ENCODE measurements around the gene ZNF774. TPM values are rescaled to one million over a fixed set of nuclear protein-coding genes. Genes with fewer than 3 reads are reported as not detected.
A peak's percentile ranks its signal among the peaks of the same experiment; 100 is the strongest.

The ZNF774 gene
- total and polyA plus RNA-seq, 2 experiments from 2014 or later, result 0.22 to 1.6 TPM

- Histone ChIP-seq H2AFZ (0 out of 2 replicates have a peak overlapping the region, but pooled peaks have one; percentile 31), H3K27ac (peak overlapping the region; percentile 98), H4K20me1 (ENCODE audit: insufficient read depth) (no peaks in the 10 kb centered on the region), H3K4me3 (no peak overlapping the region), H3K27me3 (replicated peaks; ENCODE audit: insufficient read depth) (no peaks in the 10 kb centered on the region), H3K4me2 (ENCODE audit: unreplicated experiment) (peak overlapping the region; percentile 57), H3K4me1 (ENCODE audit: insufficient read depth) (peaks cover 39% of the 10 kb centered on the region), H3K36me3 (ENCODE audit: low read depth) (no peaks in the 10 kb centered on the region), H3F3A (ENCODE audit: insufficient read depth) (peaks cover 13% of the 10 kb centered on the region; the same call in 1 of the 2 replicates), H3K9ac (peak overlapping the region; percentile 84; the same call in 1 of the 2 replicates), H3K9me3 (ENCODE audit: low read depth) (no peaks in the 10 kb centered on the region), H3K79me2 (ENCODE audit: insufficient read depth) (no peaks in the 10 kb centered on the region), H3K9me2 (ENCODE audit: insufficient read depth) (no peaks in the 10 kb centered on the region)
- in situ Hi-C loops (cut with MboI), result no loop called here
- no peak for TF ChIP-seq EZH2phosphoT487 (IDR thresholded peaks at IDR 0.05; ENCODE audit: insufficient read depth, low read depth)
- TF ChIP-seq EZH2 (IDR thresholded peaks at IDR 0.05; ENCODE audit: insufficient read depth, poor library complexity, severe bottlenecking), result no peak
- WGBS, 2 experiments (ENCODE audit: low coverage in 1 of 2, low lambda C conversion rate in 2 of 2, missing lambda C conversion rate in 2 of 2), result 31 to 36% methylated on average over 4 of the region's 4 CpGs
- DNase-seq, result peak; percentile 77
Measured at GRCh38 chr15:90364251-90364650, 12.2 kb downstream of the ZNF774 start.

DNA sequence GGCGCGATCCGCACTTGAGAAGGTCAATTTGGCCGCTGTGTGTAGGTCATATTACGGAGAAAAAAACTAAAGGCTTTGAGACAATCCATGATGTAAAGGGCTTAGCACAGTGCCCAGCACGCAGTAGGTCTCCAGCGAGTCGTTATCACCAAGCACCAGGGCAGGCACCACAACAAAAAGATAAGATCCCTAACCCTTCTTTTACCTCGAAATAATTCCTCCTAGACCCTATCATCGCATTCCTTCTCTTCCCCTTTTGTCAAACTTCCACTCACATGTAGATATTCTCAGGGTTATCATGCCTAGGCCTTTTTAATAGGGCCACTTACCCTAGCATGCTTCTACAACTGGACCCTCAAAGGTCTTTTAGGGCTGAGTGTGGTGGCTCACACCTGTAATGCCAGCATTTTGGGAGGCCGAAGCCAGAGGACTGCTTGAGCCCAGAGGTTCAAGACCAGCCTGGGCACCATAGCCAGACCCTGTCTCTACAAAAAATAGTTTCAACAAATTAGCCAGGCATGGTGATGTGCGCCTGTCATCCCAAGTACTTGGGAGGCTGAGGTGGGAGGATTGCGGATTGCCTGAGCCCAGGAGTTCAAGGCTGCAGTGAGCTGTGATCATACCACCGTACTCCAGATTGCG lies 13.5 kb downstream of the ZNF774 start:
- no peaks in the 10 kb centered on the region for H3K27me3 ChIP-seq (replicated peaks; ENCODE audit: insufficient read depth)
- H3K9ac ChIP-seq, result no peak overlapping the region
- H3K4me1 ChIP-seq (ENCODE audit: insufficient read depth), result peaks cover 39% of the 10 kb centered on the region
- no peaks in the 10 kb centered on the region for H3K79me2 ChIP-seq (ENCODE audit: insufficient read depth)
- WGBS, 2 experiments (ENCODE audit: low coverage in 1 of 2, low lambda C conversion rate in 2 of 2, missing lambda C conversion rate in 2 of 2), result 97 to 99% methylated on average over 15 of the region's 15 CpGs
- H3K27ac ChIP-seq, result no peak overlapping the region
- H4K20me1 ChIP-seq (ENCODE audit: insufficient read depth), result no peaks in the 10 kb centered on the region
- no peaks in the 10 kb centered on the region for H3K9me2 ChIP-seq (ENCODE audit: insufficient read depth)
- no peak for DNase-seq
- TF ChIP-seq EZH2 (IDR thresholded peaks at IDR 0.05; ENCODE audit: insufficient read depth, poor library complexity, severe bottlenecking), result no peak
- peaks cover 13% of the 10 kb centered on the region; the same call in 1 of the 2 replicates for H3F3A ChIP-seq (ENCODE audit: insufficient read depth)
- H3K9me3 ChIP-seq (ENCODE audit: low read depth), result no peaks in the 10 kb centered on the region
- no peak overlapping the region for H2AFZ ChIP-seq
- H3K36me3 ChIP-seq (ENCODE audit: low read depth), result no peaks in the 10 kb centered on the region
- in situ Hi-C loops (cut with MboI), result no loop called here
- no peak overlapping the region for H3K4me2 ChIP-seq (ENCODE audit: unreplicated experiment)
- H3K4me3 ChIP-seq, result no peak overlapping the region

DNA sequence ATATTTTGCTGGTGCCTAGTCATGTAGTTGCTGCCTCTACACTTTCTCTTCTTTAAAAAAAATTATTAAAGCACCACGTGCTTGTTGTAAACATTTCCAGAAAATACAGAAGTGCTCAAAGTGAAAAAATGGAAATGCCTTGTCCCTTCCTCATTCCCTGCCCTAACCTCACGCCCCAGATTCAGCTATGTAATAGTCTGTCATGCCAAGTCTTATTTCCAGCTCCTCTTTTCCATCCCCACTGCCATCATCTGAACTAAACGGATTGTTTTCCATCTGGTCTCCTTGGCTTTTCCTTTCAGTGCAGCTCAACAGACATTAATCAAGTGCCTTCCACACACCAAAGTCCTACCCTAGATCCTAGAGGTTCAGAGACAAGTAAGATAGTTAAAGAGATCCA lies 15.5 kb downstream of the ZNF774 start:
- H4K20me1 ChIP-seq (ENCODE audit: insufficient read depth), result no peaks in the 10 kb centered on the region
- H3K9me3 ChIP-seq (ENCODE audit: low read depth), result no peaks in the 10 kb centered on the region
- H3K9me2 ChIP-seq (ENCODE audit: insufficient read depth), result no peaks in the 10 kb centered on the region
- H3K27me3 ChIP-seq (replicated peaks; ENCODE audit: insufficient read depth), result no peaks in the 10 kb centered on the region
- no peak overlapping the region for H3K9ac ChIP-seq
- no peaks in the 10 kb centered on the region for H3K79me2 ChIP-seq (ENCODE audit: insufficient read depth)
- peak overlapping the region; percentile 58 for H2AFZ ChIP-seq
- peak overlapping the region; percentile 40; the same call in 1 of the 2 replicates for H3K27ac ChIP-seq
- no peak overlapping the region for H3K4me3 ChIP-seq
- TF ChIP-seq EZH2 (IDR thresholded peaks at IDR 0.05; ENCODE audit: insufficient read depth, poor library complexity, severe bottlenecking) (no peak), EZH2phosphoT487 (IDR thresholded peaks at IDR 0.05; ENCODE audit: insufficient read depth, low read depth) (no peak)
- H3K4me1 ChIP-seq (ENCODE audit: insufficient read depth), result peaks cover 30% of the 10 kb centered on the region
- DNase-seq, result peak; percentile 74
- 4 to 5% methylated on average over 3 of the region's 3 CpGs for WGBS, 2 experiments (ENCODE audit: low coverage in 1 of 2, low lambda C conversion rate in 2 of 2, missing lambda C conversion rate in 2 of 2)
- H3K4me2 ChIP-seq (ENCODE audit: unreplicated experiment), result peak overlapping the region; percentile 14
- in situ Hi-C loops (cut with MboI), result no loop called here
- peaks cover 7% of the 10 kb centered on the region; the same call in 1 of the 2 replicates for H3F3A ChIP-seq (ENCODE audit: insufficient read depth)
- H3K36me3 ChIP-seq (ENCODE audit: low read depth), result no peaks in the 10 kb centered on the region

- in situ Hi-C loops (cut with MboI), result no loop called here
- H3K27ac ChIP-seq, result no peak overlapping the region
- H3K9me2 ChIP-seq (ENCODE audit: insufficient read depth), result no peaks in the 10 kb centered on the region
- DNase-seq, result no peak
- H3K36me3 ChIP-seq (ENCODE audit: low read depth), result no peaks in the 10 kb centered on the region
- 89 to 91% methylated on average over 7 of the region's 7 CpGs for WGBS, 2 experiments (ENCODE audit: low coverage in 1 of 2, low lambda C conversion rate in 2 of 2, missing lambda C conversion rate in 2 of 2)
- H4K20me1 ChIP-seq (ENCODE audit: insufficient read depth), result no peaks in the 10 kb centered on the region
- H3F3A ChIP-seq (ENCODE audit: insufficient read depth), result no peaks in the 10 kb centered on the region
- no peak overlapping the region for H3K4me3 ChIP-seq
- no peaks in the 10 kb centered on the region for H3K79me2 ChIP-seq (ENCODE audit: insufficient read depth)
- no peak overlapping the region for H3K9ac ChIP-seq
- TF ChIP-seq EZH2 (IDR thresholded peaks at IDR 0.05; ENCODE audit: insufficient read depth, poor library complexity, severe bottlenecking), result no peak
- H3K9me3 ChIP-seq (ENCODE audit: low read depth), result no peaks in the 10 kb centered on the region
- H2AFZ ChIP-seq, result no peak overlapping the region
- H3K27me3 ChIP-seq (replicated peaks; ENCODE audit: insufficient read depth), result no peaks in the 10 kb centered on the region
- H3K4me2 ChIP-seq (ENCODE audit: unreplicated experiment), result no peak overlapping the region
- no peaks in the 10 kb centered on the region for H3K4me1 ChIP-seq (ENCODE audit: insufficient read depth)
Measured at GRCh38 chr15:90375071-90375470, 23.0 kb downstream of the ZNF774 start.

All from GM23248 (cell line).